K562 (cell line): ENCODE results near the gene HNRNPLL. TPM values are rescaled to one million over a fixed set of nuclear protein-coding genes. Genes with fewer than 3 reads are reported as not detected.

Experiments used
- ATAC-seq: fragments of 200-7000 bp; cut with Tn5 transposase; 3 replicates; pipeline ENCODE4 v1.9.1; 2020; ENCODE audit warnings: moderate library complexity
- BruUV-seq: library from RNA; stranded (reverse); fragments of 400-500 nt; replicated peaks from 2 replicates; lab custom pipeline; 2021; lab: Mats Ljungman, UMichigan
- CTCF ChIA-PET: fragments of 300-600 bp; formaldehyde crosslinking; extraction: SDS; loops from one replicate; lab custom pipeline; 2021; ENCODE audit warnings: low intra/inter-chr PET ratio; lab: Yijun Ruan, JAX
- POLR2A ChIA-PET: fragments of 300-600, 350-650 bp; sonication (Branson Sonifier 250); formaldehyde crosslinking; extraction: SDS; loops from one replicate; lab custom pipeline; 2021; ENCODE audit warnings: antibody characterized with exemption, inconsistent platforms; lab: Yijun Ruan, JAX
- DNase-seq, 4 experiments: peaks; one replicate each; pipeline versions ENCODE4 v3.0.0 to v3.0.0-alpha.2; 2011 to 2018; ENCODE audit warnings: low spot score in 3 of 4, mixed read lengths in 3 of 4; ENCODE audit errors: extremely low read depth in 1 of 4
- FAIRE-seq: peaks from 2 replicates; lab custom pipeline; 2011; peaks lifted over from hg19 to GRCh38; lab: Jason Lieb, UNC
- H2AFZ ChIP-seq: 2 replicates; pipeline ENCODE4 v1.6.0; 2011; ENCODE audit warnings: low read depth, low read length, control low read depth, inconsistent platforms
- H3K27ac ChIP-seq: fragments of 200-600 bp; 3 replicates; pipeline ENCODE4 v1.8.0; 2011; ENCODE audit warnings: low read depth, mild to moderate bottlenecking, control low read depth, inconsistent platforms, low read length, moderate library complexity, mixed read lengths; ENCODE audit errors: extremely low read depth
- H3K27me3 ChIP-seq, 2 experiments: fragments of 300-600 bp in 1 of 2; 2 replicates in 1 of 2; 3 replicates in 1 of 2; pipeline versions ENCODE4 v1.6.0 to v1.8.0; 2011; ENCODE audit warnings: inconsistent platforms in 2 of 2, low read length in 2 of 2, mild to moderate bottlenecking in 1 of 2, mixed read lengths in 1 of 2, moderate library complexity in 1 of 2; ENCODE audit not compliant: control insufficient read depth in 2 of 2, insufficient read depth in 2 of 2
- H3K36me3 ChIP-seq: fragments of 300-600 bp; 3 replicates; pipeline ENCODE4 v1.8.0; 2011; ENCODE audit warnings: mild to moderate bottlenecking, low read length, inconsistent platforms; ENCODE audit not compliant: control insufficient read depth, insufficient read depth
- H3K4me1 ChIP-seq, 2 experiments: fragments of 200-600 bp in 1 of 2; replicated peaks in 1 of 2; 2 replicates in 1 of 2; 3 replicates in 1 of 2; pipeline versions ENCODE4 v1.5.1 to v1.8.0; 2011; ENCODE audit warnings: inconsistent platforms in 2 of 2, low read length in 2 of 2, mild to moderate bottlenecking in 1 of 2, mixed read lengths in 1 of 2, moderate library complexity in 1 of 2; ENCODE audit not compliant: control insufficient read depth in 2 of 2, insufficient read depth in 2 of 2
- H3K4me2 ChIP-seq: 2 replicates; pipeline ENCODE4 v1.6.1; 2011; ENCODE audit warnings: low read length, control low read depth, inconsistent platforms, mixed read lengths; ENCODE audit not compliant: insufficient read depth
- H3K4me3 ChIP-seq: fragments of 200-600 bp; sonication (generic), shearing (Covaris generic); 2 replicates; pipeline ENCODE4 v1.5.1; 2016; ENCODE audit warnings: control low read depth, inconsistent platforms
- H3K79me2 ChIP-seq: fragments of 200-600 bp; 3 replicates; pipeline ENCODE4 v1.8.0; 2011; ENCODE audit warnings: low read length, inconsistent platforms; ENCODE audit not compliant: control insufficient read depth, insufficient read depth
- H3K9ac ChIP-seq, 2 experiments: 2 replicates each; pipeline versions ENCODE4 v1.6.0 to v1.6.1; 2011; ENCODE audit warnings: low read depth in 2 of 2, low read length in 2 of 2, control low read depth in 1 of 2, inconsistent platforms in 1 of 2, mild to moderate bottlenecking in 1 of 2, mixed read lengths in 1 of 2; ENCODE audit not compliant: insufficient read depth in 1 of 2
- H3K9me1 ChIP-seq: one replicate; pipeline ENCODE4 v1.6.0; 2011; ENCODE audit warnings: inconsistent platforms, mild to moderate bottlenecking, low read length, moderate library complexity; ENCODE audit not compliant: control insufficient read depth, insufficient read depth
- H3K9me3 ChIP-seq: replicated peaks from 2 replicates; pipeline ENCODE4 v1.5.1; 2011; ENCODE audit warnings: low read depth, low read length, inconsistent platforms; ENCODE audit not compliant: control insufficient read depth, insufficient read depth
- H4K20me1 ChIP-seq: replicated peaks from 2 replicates; pipeline ENCODE4 v1.6.1; 2011; ENCODE audit warnings: low read length, inconsistent platforms, mixed read lengths; ENCODE audit not compliant: control insufficient read depth, insufficient read depth
- CREB5 ChIP-seq: fragments of 250-450 bp; sonication (Bioruptor Pico); IDR thresholded peaks from 2 replicates; pipeline ENCODE4 v1.5.0; 2020; ENCODE audit warnings: mild to moderate bottlenecking
- E2F8 ChIP-seq: fragments of 450-650 bp; IDR thresholded peaks from 2 replicates; pipeline ENCODE4 v1.7.1; 2018; ENCODE audit warnings: mild to moderate bottlenecking, low read depth; ENCODE audit not compliant: partially characterized antibody
- FOSL1 ChIP-seq: fragments of 200-800 bp; sonication (Bioruptor generic); conservative IDR thresholded peaks from 2 replicates; pipeline ENCODE4 v1.6.1; 2016; ENCODE audit warnings: missing genetic modification characterization, missing compliant biosample characterization
- NFXL1 ChIP-seq: fragments of 450-650 bp; formaldehyde crosslinking; IDR thresholded peaks from 2 replicates; pipeline ENCODE4 v1.4.0; 2021; ENCODE audit warnings: mild to moderate bottlenecking
- PKNOX1 ChIP-seq: fragments of 450-650 bp; IDR thresholded peaks from 2 replicates; pipeline ENCODE4 v1.6.1; 2016
- SMARCE1 ChIP-seq: fragments of 450-650 bp; IDR thresholded peaks from 2 replicates; pipeline ENCODE4 v1.7.1; 2016; ENCODE audit warnings: mild to moderate bottlenecking
- SPI1 ChIP-seq: IDR thresholded peaks from 2 replicates; pipeline ENCODE4 v1.6.1; 2011; ENCODE audit warnings: low read depth, low read length, control low read depth, borderline replicate concordance
- STAT6 ChIP-seq: sonication (generic); formaldehyde crosslinking; IDR thresholded peaks from 2 replicates; pipeline ENCODE4 v1.8.1; 2023; ENCODE audit warnings: mild to moderate bottlenecking, missing genetic modification reagents
- TAF9B ChIP-seq: fragments of 450-650 bp; IDR thresholded peaks from 2 replicates; pipeline ENCODE4 v1.6.1; 2018; ENCODE audit warnings: mild to moderate bottlenecking; ENCODE audit not compliant: partially characterized antibody
- TRIM24 ChIP-seq, 2 experiments: fragments of 450-650 bp; IDR thresholded peaks; 2 replicates each; pipeline ENCODE4 v1.6.1; 2016
- ZNF121 ChIP-seq: sonication (generic); formaldehyde crosslinking; conservative IDR thresholded peaks from 2 replicates; pipeline ENCODE4 v1.8.0; 2022; ENCODE audit warnings: missing genetic modification reagents
- ZNF175 ChIP-seq: fragments of 200-800 bp; sonication (Bioruptor generic); IDR thresholded peaks from 2 replicates; pipeline ENCODE4 v1.6.1; 2016; ENCODE audit warnings: low read depth, mild to moderate bottlenecking, missing genetic modification characterization, missing compliant biosample characterization
- ZNF584 ChIP-seq: fragments of 200-800 bp; sonication (Bioruptor generic); IDR thresholded peaks from 2 replicates; pipeline ENCODE4 v1.6.1; 2016; ENCODE audit warnings: low read depth, mild to moderate bottlenecking, missing genetic modification characterization, missing compliant biosample characterization
- ZSCAN29 ChIP-seq: fragments of 450-650 bp; IDR thresholded peaks from 2 replicates; pipeline ENCODE4 v1.6.1; 2017
- WGBS: fragments of 100-300 bp; shearing (Covaris generic); methylation state at CpG from one replicate; pipeline ENCODE4 v1.1.6; 2016; ENCODE audit warnings: low coverage, mixed read lengths; ENCODE audit not compliant: insufficient coverage; ENCODE audit errors: missing lambda C conversion rate; 5-methylcytosine and 5-hydroxymethylcytosine counted together
- in situ Hi-C: fragments of 300-500 bp; cut with MboI; formaldehyde crosslinking; loops from 4 replicates; pipeline ENCODE4 v1.15.0; 2018; ENCODE audit warnings: inconsistent platforms, mixed read lengths
- intact Hi-C: fragments of 100-400 bp; cut with micrococcal nuclease; formaldehyde crosslinking; loops from 2 replicates; pipeline ENCODE4 v1.14.2; 2022
- polyA plus RNA-seq, 8 experiments: library from polyadenylated mRNA; depleted of rRNA in 4 of 8; stranded (reverse) in 5 of 8; unstranded in 3 of 8; fragments of >200 nt; fragmentation: Nextera tagmentation in 2 of 8; fragmentation: Illumina TruSeq in 1 of 8; extraction: Ambion mirVana in 2 of 8; extraction: Trizol in 1 of 8; gene quantifications; 2 replicates each; pipeline versions ENCODE4 v1.2.1 to v1.2.3, GENCODE V29; 2011 to 2014; ENCODE audit warnings: inconsistent platforms in 1 of 8, missing spikeins in 1 of 8
- total RNA-seq, 7 experiments: library from RNA; depleted of rRNA in 6 of 7; stranded (reverse); fragments of >200 nt in 6 of 7; fragmentation: Illumina TruSeq in 2 of 7; extraction: Trizol in 2 of 7; gene quantifications; 2 replicates each; pipeline versions ENCODE4 v1.2.1 to v1.2.3, GENCODE V29; 2011 to 2021; ENCODE audit warnings: low replicate concordance in 1 of 7

Gene HNRNPLL
- total and polyA plus RNA-seq, 9 of the 15 experiments (the other 6 are each of a cell fraction or from before 2014, with no cell fraction given), result 19.8 to 135 (median 57.8) TPM

GRCh38 chr2:38619458-38620164 lies 16.9 kb upstream of the HNRNPLL start:
- POLR2A ChIA-PET, result interaction anchor here (0.7 to 1.3 kb wide), 4 partner anchors 9 to 63 kb away, joined by 3 read pairs; partner anchors contain the start of gene HNRNPLL
- WGBS, result 44% methylated on average over 4 of the region's 4 CpGs
- 0 out of 2 replicates have a peak, but pooled peaks cover 3% of the 10 kb centered on the region for H3K9me3 ChIP-seq
- in situ Hi-C loops, result no loop called here
- no peaks in the 10 kb centered on the region for H4K20me1 ChIP-seq
- no peaks in the 10 kb centered on the region for H3K9me1 ChIP-seq
- H3K36me3 ChIP-seq, result no peaks in the 10 kb centered on the region
- no peaks in the 10 kb centered on the region for H3K27me3 ChIP-seq
- peak; percentile 35 for FAIRE-seq
- H3K4me1 ChIP-seq, result peaks cover 3 to 29% of the 10 kb centered on the region in 2 experiments
- no peak overlapping the region for H3K4me3 ChIP-seq
- no peak for DNase-seq
- no peaks in the 10 kb centered on the region for H3K79me2 ChIP-seq
- intact Hi-C loops, result no loop called here
- peak overlapping the region; percentile 75 for H2AFZ ChIP-seq
- peak; percentile 55 for ATAC-seq
- peak overlapping the region in 1 of 2 experiments; percentile 28; a peak in 1 of 4 replicates for H3K9ac ChIP-seq
- H3K27ac ChIP-seq, result peak overlapping the region; percentile 4; the same call in 2 of the 3 replicates
- BruUV-seq, result no TSS peak
- no peak overlapping the region for H3K4me2 ChIP-seq
- CTCF ChIA-PET, result no interaction called here
- TF ChIP-seq STAT6 (CRISPR knock-in tag), result no peak
- no peak for TF ChIP-seq CREB5 (CRISPR knock-in tag)
- TF ChIP-seq FOSL1 (tag), result 0 out of 2 replicates have a peak, but pooled peaks have one; percentile 12
- peak; percentile 93 for TF ChIP-seq SPI1
- TF ChIP-seq ZNF584 (CRISPR knock-in tag), result 0 out of 2 replicates have a peak, but pooled peaks have one; percentile 66
- no peak for TF ChIP-seq TAF9B
- no peak for TF ChIP-seq NFXL1 (CRISPR knock-in tag)
- peak; percentile 69; the same call in 1 of the 2 replicates for TF ChIP-seq ZNF175 (CRISPR knock-in tag)
- peak; percentile 19; the same call in 1 of the 2 replicates for TF ChIP-seq SMARCE1
- TF ChIP-seq PKNOX1, result no peak; the same call in 1 of the 2 replicates
- peak; percentile 92 for TF ChIP-seq E2F8
- TF ChIP-seq TRIM24 (IDR thresholded peaks at IDR 0.05), result peak in 1 of 2 experiments; percentile 22; a peak in 1 of 4 replicates
- TF ChIP-seq ZNF121 (CRISPR knock-in tag), result no peak
- TF ChIP-seq ZSCAN29, result no peak
